HepG2 (cell line): ENCODE data around the gene UBAC1. TPM values are rescaled to one million over a fixed set of nuclear protein-coding genes. Genes with fewer than 3 reads are reported as not detected.

ENCODE experiments used
- ATAC-seq: fragments of 200-7000 bp; cut with Tn5 transposase; 3 replicates; pipeline ENCODE4 v1.9.1; 2020; ENCODE audit warnings: mild to moderate bottlenecking, moderate library complexity
- BruUV-seq: library from RNA; stranded (reverse); fragments of 400-500 nt; replicated peaks from 2 replicates; lab custom pipeline; 2021; lab: Mats Ljungman, UMichigan
- CTCF ChIA-PET: fragments of 300-600 bp; formaldehyde crosslinking; extraction: SDS; loops from one replicate; lab custom pipeline; 2021; ENCODE audit warnings: low total read pairs, inconsistent platforms, low intra/inter-chr PET ratio; lab: Yijun Ruan, JAX
- POLR2A ChIA-PET: fragments of 350-600 bp; sonication (Branson Sonifier 250); formaldehyde crosslinking; loops from one replicate; lab custom pipeline; 2020; ENCODE audit warnings: antibody characterized with exemption, inconsistent platforms; lab: Yijun Ruan, JAX
- DNase-seq: peaks from one replicate; pipeline ENCODE4 v3.0.0-alpha.2; 2015; ENCODE audit warnings: low spot score
- FAIRE-seq: peaks from 3 replicates; lab custom pipeline; 2011; peaks lifted over from hg19 to GRCh38; lab: Jason Lieb, UNC
- H2AFZ ChIP-seq: one replicate; pipeline ENCODE4 v1.6.1; 2011; ENCODE audit warnings: low read length, inconsistent platforms
- H3K27ac ChIP-seq: fragments of 300-600 bp; 3 replicates; pipeline ENCODE4 v1.8.0; 2011; ENCODE audit warnings: mixed run types, mild to moderate bottlenecking, mixed read lengths, low read length, inconsistent platforms; ENCODE audit not compliant: insufficient read depth; ENCODE audit errors: extremely low read length
- H3K27me3 ChIP-seq, 2 experiments: fragments of 200-600 bp in 1 of 2; 2 replicates in 1 of 2; 3 replicates in 1 of 2; pipeline versions ENCODE4 v1.6.0 to v1.8.0; 2011; ENCODE audit warnings: low read length in 2 of 2, mild to moderate bottlenecking in 2 of 2, moderate library complexity in 2 of 2, inconsistent platforms in 1 of 2; ENCODE audit not compliant: insufficient read depth in 2 of 2, control insufficient read depth in 1 of 2
- H3K36me3 ChIP-seq, 2 experiments: fragments of 200-600 bp in 1 of 2; replicated peaks in 1 of 2; 2 replicates in 1 of 2; 3 replicates in 1 of 2; pipeline versions ENCODE4 v1.5.1 to v1.8.0; 2011; ENCODE audit warnings: low read length in 2 of 2, inconsistent platforms in 1 of 2; ENCODE audit not compliant: insufficient read depth in 2 of 2, control insufficient read depth in 1 of 2
- H3K4me1 ChIP-seq: 2 replicates; pipeline ENCODE4 v1.5.1; 2012; ENCODE audit warnings: low read length, inconsistent platforms; ENCODE audit not compliant: insufficient read depth
- H3K4me2 ChIP-seq: 2 replicates; pipeline ENCODE4 v1.6.0; 2011; ENCODE audit warnings: low read depth, low read length, inconsistent platforms
- H3K4me3 ChIP-seq, 3 experiments: fragments of 200-600 bp in 1 of 3; sonication (generic), shearing (Covaris generic) in 1 of 3; replicated peaks in 1 of 3; 2 replicates each; pipeline ENCODE4 v1.5.1; 2011 to 2016; ENCODE audit warnings: low read length in 3 of 3, inconsistent platforms in 2 of 3, low read depth in 2 of 3, mild to moderate bottlenecking in 2 of 3, control low read depth in 1 of 3, mixed read lengths in 1 of 3; ENCODE audit not compliant: insufficient read depth in 1 of 3
- H3K79me2 ChIP-seq: one replicate; pipeline ENCODE4 v1.6.1; 2011; ENCODE audit warnings: low read length, inconsistent platforms; ENCODE audit not compliant: insufficient read depth
- H3K9ac ChIP-seq: 2 replicates; pipeline ENCODE4 v1.6.0; 2011; ENCODE audit warnings: mild to moderate bottlenecking, low read depth, low read length, inconsistent platforms; ENCODE audit not compliant: insufficient read depth
- H3K9me3 ChIP-seq: 2 replicates; pipeline ENCODE4 v1.5.1; 2012; ENCODE audit warnings: mild to moderate bottlenecking, low read length
- H4K20me1 ChIP-seq: 2 replicates; pipeline ENCODE4 v1.6.0; 2011; ENCODE audit warnings: inconsistent platforms, mild to moderate bottlenecking, low read length, moderate library complexity; ENCODE audit not compliant: insufficient read depth
- ATF7 ChIP-seq, 2 experiments: fragments of 450-650 bp in 1 of 2; sonication (generic) in 1 of 2; formaldehyde crosslinking in 1 of 2; IDR thresholded peaks; 2 replicates each; pipeline versions ENCODE4 v1.4.0 to v1.6.1; 2016 to 2020; ENCODE audit warnings: antibody characterized with exemption in 1 of 2, mild to moderate bottlenecking in 1 of 2, missing genetic modification reagents in 1 of 2
- DR1 ChIP-seq: sonication (generic); formaldehyde crosslinking; IDR thresholded peaks from 2 replicates; pipeline ENCODE4 v1.8.0; 2021; ENCODE audit warnings: mild to moderate bottlenecking, missing genetic modification reagents, inconsistent platforms
- NKX3-1 ChIP-seq: sonication (generic); formaldehyde crosslinking; IDR thresholded peaks from 2 replicates; pipeline ENCODE4 v1.5.0; 2020; ENCODE audit warnings: missing genetic modification reagents
- PHB2 ChIP-seq: fragments of 450-650 bp; IDR thresholded peaks from 2 replicates; pipeline ENCODE4 v1.6.1; 2018; ENCODE audit not compliant: partially characterized antibody
- THAP11 ChIP-seq: IDR thresholded peaks from 2 replicates; pipeline ENCODE4 v1.6.1; 2016; ENCODE audit warnings: missing biosample characterization, missing genetic modification reagents
- ZNF543 ChIP-seq: sonication (generic); formaldehyde crosslinking; IDR thresholded peaks from 2 replicates; pipeline ENCODE4 v1.4.0; 2020; ENCODE audit warnings: mild to moderate bottlenecking, missing genetic modification reagents
- WGBS: methylation state at CpG from one replicate; pipeline ENCODE4 v1.1.6; 2017; ENCODE audit warnings: low lambda C conversion rate; 5-methylcytosine and 5-hydroxymethylcytosine counted together
- in situ Hi-C: cut with HindIII; loops from 2 replicates; pipeline ENCODE4 v1.10.0; 2017; ENCODE audit warnings: low pct_unique_long_range_greater_than_20kb; ENCODE audit not compliant: extremely low pct_ligation_motif_present
- intact Hi-C: fragments of 100-400 bp; cut with micrococcal nuclease; formaldehyde crosslinking; loops from one replicate; pipeline ENCODE4 v1.10.0; 2022; ENCODE audit not compliant: unreplicated experiment
- polyA plus RNA-seq, 8 experiments: library from polyadenylated mRNA; depleted of rRNA in 3 of 8; stranded (reverse) in 7 of 8; unstranded in 1 of 8; fragments of >200 nt; fragmentation: Illumina TruSeq in 4 of 8; extraction: Trizol in 4 of 8; gene quantifications; 2 replicates each; pipeline versions ENCODE4 v1.2.1 to v1.2.3, GENCODE V29; 2011 to 2016; ENCODE audit warnings: low read depth in 4 of 8, missing spikeins in 1 of 8, mixed read lengths in 1 of 8; ENCODE audit not compliant: insufficient read depth in 1 of 8
- total RNA-seq, 5 experiments: library from RNA; depleted of rRNA; stranded (reverse); fragments of >200 nt; fragmentation: Illumina TruSeq; extraction: Trizol; gene quantifications; 2 replicates each; pipeline ENCODE4 v1.2.3, GENCODE V29; 2016; ENCODE audit warnings: low read depth in 1 of 5
- TF ChIP-seq, protein P1 (sequence below): sonication (generic); formaldehyde crosslinking; IDR thresholded peaks from 2 replicates; pipeline ENCODE4 v1.8.1; 2022; ENCODE audit warnings: low read depth, mild to moderate bottlenecking, missing genetic modification reagents
- TF ChIP-seq, protein P2 (sequence below): sonication (generic); formaldehyde crosslinking; IDR thresholded peaks from 2 replicates; pipeline ENCODE4 v1.4.0; 2020; ENCODE audit warnings: mild to moderate bottlenecking, missing genetic modification reagents
- TF ChIP-seq, protein P3 (sequence below): sonication (generic); formaldehyde crosslinking; IDR thresholded peaks from 2 replicates; pipeline ENCODE4 v1.4.0; 2020; ENCODE audit warnings: missing genetic modification reagents
- TF ChIP-seq, protein P4 (sequence below): IDR thresholded peaks from 2 replicates; pipeline ENCODE4 v1.6.1; 2016; ENCODE audit warnings: control low read depth

Gene UBAC1
- total and polyA plus RNA-seq, 2 of the 13 experiments (the other 11 are each of a cell fraction or from before 2014, with no cell fraction given), result 32.2 to 34.1 TPM

DNA sequence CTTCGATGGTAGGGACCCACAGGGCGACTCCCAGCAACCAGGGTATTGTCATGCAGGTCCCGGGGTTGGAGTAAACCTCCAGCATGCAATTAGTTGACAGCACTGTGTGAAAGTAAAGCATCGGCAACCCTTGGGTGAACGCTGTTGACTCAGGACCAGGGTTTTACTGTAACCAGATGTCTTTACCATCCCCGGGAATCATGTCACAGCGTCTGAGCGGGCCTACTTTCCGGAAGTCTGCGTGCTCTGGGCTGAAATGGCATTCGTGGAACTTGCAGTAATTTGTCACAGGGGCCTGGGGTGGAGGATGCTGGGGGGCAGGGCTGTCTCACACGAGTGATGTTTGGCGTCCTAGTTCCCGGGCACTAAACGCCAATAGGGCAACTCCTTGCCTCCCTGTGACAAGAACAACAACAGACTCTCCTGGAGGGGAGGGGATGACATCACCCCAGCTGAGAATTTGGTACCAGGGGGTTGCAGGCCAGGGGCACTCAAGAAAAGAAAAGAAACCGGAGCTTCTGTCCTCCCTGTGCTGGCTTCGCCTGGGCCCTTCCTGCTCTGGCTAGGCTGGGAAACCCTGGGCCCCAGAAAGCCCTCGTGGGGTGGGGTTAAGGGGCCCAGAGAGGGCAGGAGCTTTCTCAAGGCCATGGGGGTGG lies 10.1 kb upstream of the UBAC1 start:
- Histone ChIP-seq H3K9me3 (no peaks in the 10 kb centered on the region), H3K4me2 (no peak overlapping the region), H3K36me3 (no peaks in the 10 kb centered on the region), H3K79me2 (no peaks in the 10 kb centered on the region), H3K4me3 (no peak overlapping the region), H2AFZ (no peak overlapping the region), H3K9ac (no peak overlapping the region), H3K4me1 (no peaks in the 10 kb centered on the region), H4K20me1 (peaks cover 10% of the 10 kb centered on the region; the same call in 1 of the 2 replicates), H3K27me3 (peaks cover 1 to 19% of the 10 kb centered on the region in 2 experiments; a peak in 3 of 5 replicates), H3K27ac (no peak overlapping the region)
- TF ChIP-seq THAP11 (no peak), ZNF543 (no peak), ATF7 (IDR thresholded peaks at IDR 0.05) (0 out of 2 replicates have a peak, but pooled peaks have one; percentile 15), ATF7 (CRISPR knock-in tag; IDR thresholded peaks at IDR 0.05) (no peak)
- FAIRE-seq (no peak), DNase-seq (no peak), ATAC-seq (no peak)
- POLR2A ChIA-PET, result no interaction called here
- CTCF ChIA-PET, result interaction anchor here (2.3 kb wide), 1 partner anchor 151 kb away, joined by 7 read pairs; no protein-coding TSS in a partner anchor
- intact Hi-C loops (no loop called here), in situ Hi-C loops (no loop called here)
- no TSS peak for BruUV-seq
- WGBS, result 2% methylated on average over 6 of the region's 18 CpGs

DNA sequence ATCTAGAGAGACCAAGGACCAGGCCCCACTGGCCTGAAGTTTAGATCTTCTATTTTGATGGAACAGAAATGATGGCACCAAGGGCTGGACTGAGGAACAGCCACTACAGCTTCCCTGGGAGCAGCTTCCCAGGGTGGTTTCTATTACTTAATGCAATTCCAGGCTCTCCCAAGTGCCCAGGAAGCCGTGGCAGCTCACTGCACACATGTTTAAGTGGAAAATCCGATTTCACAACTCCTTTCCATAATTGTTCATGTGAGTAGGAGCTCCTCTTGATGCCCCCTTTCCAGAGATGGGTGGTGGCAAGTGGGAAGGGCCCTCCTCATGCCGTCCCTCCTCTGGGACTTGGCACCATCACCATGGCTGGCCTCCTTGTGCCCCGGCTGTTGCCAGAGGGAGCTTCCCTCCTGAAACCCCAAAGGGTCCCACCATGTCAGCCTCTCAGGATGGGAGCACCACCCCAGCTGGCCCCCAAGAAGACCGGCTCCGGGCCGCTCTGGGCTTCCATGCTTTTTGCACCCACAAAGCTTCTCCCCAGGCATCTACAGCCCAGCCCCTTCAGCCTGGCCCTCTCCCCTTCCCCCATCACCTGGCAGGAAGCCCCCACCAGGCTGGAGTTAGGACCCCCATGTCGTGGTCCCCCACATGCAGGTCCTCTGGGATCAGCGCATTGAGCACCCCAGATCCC lies 9.1 kb upstream of the UBAC1 start:
- Histone ChIP-seq H3K4me2 (no peak overlapping the region), H3K9ac (no peak overlapping the region), H3K79me2 (no peaks in the 10 kb centered on the region), H3K4me3 (no peak overlapping the region), H3K27me3 (peaks cover 1 to 22% of the 10 kb centered on the region in 2 experiments; a peak in 3 of 5 replicates), H3K4me1 (no peaks in the 10 kb centered on the region), H4K20me1 (peaks cover 10% of the 10 kb centered on the region; the same call in 1 of the 2 replicates), H3K27ac (no peak overlapping the region), H2AFZ (no peak overlapping the region), H3K9me3 (no peaks in the 10 kb centered on the region), H3K36me3 (no peaks in the 10 kb centered on the region)
- no peak for FAIRE-seq
- no peak for ATAC-seq
- intact Hi-C loops, result no loop called here
- in situ Hi-C loops, result no loop called here
- CTCF ChIA-PET, result interaction anchor here (2.3 kb wide), 1 partner anchor 152 kb away, joined by 7 read pairs; no protein-coding TSS in a partner anchor
- BruUV-seq, result no TSS peak
- POLR2A ChIA-PET, result no interaction called here
- no peak for DNase-seq
- 8% methylated on average over 5 of the region's 9 CpGs for WGBS
- TF ChIP-seq, protein P1, sequence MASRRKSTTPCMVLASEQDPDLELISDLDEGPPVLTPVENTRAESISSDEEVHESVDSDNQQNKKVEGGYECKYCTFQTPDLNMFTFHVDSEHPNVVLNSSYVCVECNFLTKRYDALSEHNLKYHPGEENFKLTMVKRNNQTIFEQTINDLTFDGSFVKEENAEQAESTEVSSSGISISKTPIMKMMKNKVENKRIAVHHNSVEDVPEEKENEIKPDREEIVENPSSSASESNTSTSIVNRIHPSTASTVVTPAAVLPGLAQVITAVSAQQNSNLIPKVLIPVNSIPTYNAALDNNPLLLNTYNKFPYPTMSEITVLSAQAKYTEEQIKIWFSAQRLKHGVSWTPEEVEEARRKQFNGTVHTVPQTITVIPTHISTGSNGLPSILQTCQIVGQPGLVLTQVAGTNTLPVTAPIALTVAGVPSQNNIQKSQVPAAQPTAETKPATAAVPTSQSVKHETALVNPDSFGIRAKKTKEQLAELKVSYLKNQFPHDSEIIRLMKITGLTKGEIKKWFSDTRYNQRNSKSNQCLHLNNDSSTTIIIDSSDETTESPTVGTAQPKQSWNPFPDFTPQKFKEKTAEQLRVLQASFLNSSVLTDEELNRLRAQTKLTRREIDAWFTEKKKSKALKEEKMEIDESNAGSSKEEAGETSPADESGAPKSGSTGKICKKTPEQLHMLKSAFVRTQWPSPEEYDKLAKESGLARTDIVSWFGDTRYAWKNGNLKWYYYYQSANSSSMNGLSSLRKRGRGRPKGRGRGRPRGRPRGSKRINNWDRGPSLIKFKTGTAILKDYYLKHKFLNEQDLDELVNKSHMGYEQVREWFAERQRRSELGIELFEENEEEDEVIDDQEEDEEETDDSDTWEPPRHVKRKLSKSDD (CRISPR knock-in tag), result no peak
- TF ChIP-seq DR1 (CRISPR knock-in tag) (no peak), NKX3-1 (CRISPR knock-in tag) (no peak), PHB2 (no peak)
- TF ChIP-seq, protein P2, sequence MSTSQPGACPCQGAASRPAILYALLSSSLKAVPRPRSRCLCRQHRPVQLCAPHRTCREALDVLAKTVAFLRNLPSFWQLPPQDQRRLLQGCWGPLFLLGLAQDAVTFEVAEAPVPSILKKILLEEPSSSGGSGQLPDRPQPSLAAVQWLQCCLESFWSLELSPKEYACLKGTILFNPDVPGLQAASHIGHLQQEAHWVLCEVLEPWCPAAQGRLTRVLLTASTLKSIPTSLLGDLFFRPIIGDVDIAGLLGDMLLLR (CRISPR knock-in tag), result no peak
- TF ChIP-seq, protein P3, sequence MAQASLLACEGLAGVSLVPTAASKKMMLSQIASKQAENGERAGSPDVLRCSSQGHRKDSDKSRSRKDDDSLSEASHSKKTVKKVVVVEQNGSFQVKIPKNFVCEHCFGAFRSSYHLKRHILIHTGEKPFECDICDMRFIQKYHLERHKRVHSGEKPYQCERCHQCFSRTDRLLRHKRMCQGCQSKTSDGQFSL (CRISPR knock-in tag), result no peak
- TF ChIP-seq, protein P4, sequence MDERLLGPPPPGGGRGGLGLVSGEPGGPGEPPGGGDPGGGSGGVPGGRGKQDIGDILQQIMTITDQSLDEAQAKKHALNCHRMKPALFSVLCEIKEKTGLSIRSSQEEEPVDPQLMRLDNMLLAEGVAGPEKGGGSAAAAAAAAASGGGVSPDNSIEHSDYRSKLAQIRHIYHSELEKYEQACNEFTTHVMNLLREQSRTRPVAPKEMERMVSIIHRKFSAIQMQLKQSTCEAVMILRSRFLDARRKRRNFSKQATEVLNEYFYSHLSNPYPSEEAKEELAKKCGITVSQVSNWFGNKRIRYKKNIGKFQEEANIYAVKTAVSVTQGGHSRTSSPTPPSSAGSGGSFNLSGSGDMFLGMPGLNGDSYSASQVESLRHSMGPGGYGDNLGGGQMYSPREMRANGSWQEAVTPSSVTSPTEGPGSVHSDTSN (CRISPR knock-in tag), result no peak
